Rectal smooth muscle tissue (tissue), 1 donor: Measurements from ENCODE around the gene RPS21.
"Not testable (repeated sequence)": the region's sequence is repeated elsewhere in the genome, so short reads cannot be mapped to it uniquely, and the experiment has no call there.

Source experiments
- H3K27ac ChIP-seq: one replicate; pipeline ENCODE4 v1.7.0; 2013; ENCODE audit warnings: low read depth, low read length, inconsistent platforms
- H3K27me3 ChIP-seq: one replicate; pipeline ENCODE4 v1.7.0; 2013; ENCODE audit warnings: low read length; ENCODE audit not compliant: control insufficient read depth, insufficient read depth
- H3K36me3 ChIP-seq: one replicate; pipeline ENCODE4 v1.7.0; 2013; ENCODE audit warnings: low read length; ENCODE audit not compliant: control insufficient read depth, insufficient read depth
- H3K4me1 ChIP-seq: one replicate; pipeline ENCODE4 v1.7.0; 2013; ENCODE audit warnings: low read length; ENCODE audit not compliant: control insufficient read depth, insufficient read depth
- H3K4me3 ChIP-seq: one replicate; pipeline ENCODE4 v1.7.0; 2013; ENCODE audit warnings: low read length
- H3K9ac ChIP-seq: one replicate; pipeline ENCODE4 v1.7.0; 2013; ENCODE audit warnings: low read length

RPS21 gene

GRCh38 chr20:62420846-62421715 lies 34.2 kb downstream of the RPS21 start:
- Histone ChIP-seq H3K27ac (no peak overlapping the region), H3K4me1 (no peaks in the 10 kb centered on the region), H3K36me3 (no peaks in the 10 kb centered on the region), H3K9ac (no peak overlapping the region), H3K4me3 (no peak overlapping the region), H3K27me3 (no peaks in the 10 kb centered on the region)

DNA sequence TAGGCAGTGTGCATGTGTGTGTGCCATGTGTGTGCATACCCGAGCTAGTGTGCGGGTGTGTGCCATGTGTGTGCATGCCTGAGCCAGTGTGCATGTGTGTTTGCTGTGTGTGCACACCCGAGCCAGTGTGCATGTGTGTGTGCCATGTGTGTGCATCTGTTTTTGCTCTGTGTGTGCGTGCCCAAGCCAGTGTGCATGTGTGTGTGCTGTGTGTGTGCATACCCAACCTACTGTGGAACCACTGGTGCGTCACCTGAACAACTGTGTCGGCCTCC lies 34.8 kb downstream of the RPS21 start:
- Histone ChIP-seq H3K27ac (no peak overlapping the region), H3K4me1 (no peaks in the 10 kb centered on the region), H3K4me3 (no peak overlapping the region), H3K27me3 (no peaks in the 10 kb centered on the region), H3K36me3 (no peaks in the 10 kb centered on the region), H3K9ac (no peak overlapping the region)

- Histone ChIP-seq H3K9ac (no peak overlapping the region), H3K27ac (no peak overlapping the region), H3K27me3 (no peaks in the 10 kb centered on the region), H3K4me1 (no peaks in the 10 kb centered on the region), H3K36me3 (no peaks in the 10 kb centered on the region), H3K4me3 (no peak overlapping the region)
Observed at GRCh38 chr20:62422636-62423325, 35.9 kb downstream of the RPS21 start.

DNA sequence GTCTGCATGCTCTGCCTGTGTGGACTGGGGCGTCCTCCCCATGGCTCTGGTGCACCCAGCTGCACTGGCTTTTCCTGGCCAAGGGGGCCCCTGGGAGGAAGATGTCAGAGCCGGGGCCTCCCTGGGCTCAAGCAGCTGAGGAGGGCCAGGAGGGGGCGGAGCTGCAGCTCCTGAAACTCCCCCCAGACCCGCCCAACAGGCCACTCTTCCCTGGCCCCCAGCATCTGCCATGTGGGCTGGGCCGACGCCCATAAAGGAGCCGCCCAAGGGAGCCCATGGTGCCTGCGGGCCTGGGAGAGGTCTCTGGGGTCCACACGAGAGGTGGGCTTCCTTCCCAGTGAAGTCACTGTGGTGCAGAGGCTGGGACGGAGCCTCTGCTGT lies 36.4 kb downstream of the RPS21 start:
- Histone ChIP-seq H3K9ac (no peak overlapping the region), H3K4me1 (no peaks in the 10 kb centered on the region), H3K27me3 (no peaks in the 10 kb centered on the region), H3K4me3 (no peak overlapping the region), H3K36me3 (no peaks in the 10 kb centered on the region), H3K27ac (no peak overlapping the region)

- Histone ChIP-seq H3K4me3 (no peak overlapping the region), H3K4me1 (no peaks in the 10 kb centered on the region), H3K36me3 (no peaks in the 10 kb centered on the region), H3K27me3 (no peaks in the 10 kb centered on the region), H3K27ac (no peak overlapping the region), H3K9ac (no peak overlapping the region)
Observed at GRCh38 chr20:62424249-62425107, 37.6 kb downstream of the RPS21 start.

GRCh38 chr20:62425281-62426058 lies 38.6 kb downstream of the RPS21 start:
- no peak overlapping the region for H3K27ac ChIP-seq
- H3K36me3 ChIP-seq = no peaks in the 10 kb centered on the region
- H3K27me3 ChIP-seq = no peaks in the 10 kb centered on the region
- H3K4me3 ChIP-seq = no peak overlapping the region
- no peak overlapping the region for H3K9ac ChIP-seq
- no peaks in the 10 kb centered on the region for H3K4me1 ChIP-seq

GRCh38 chr20:62426059-62426348 lies 39.1 kb downstream of the RPS21 start:
- not testable (repeated sequence) for H3K9ac ChIP-seq, H3K4me1 ChIP-seq

DNA sequence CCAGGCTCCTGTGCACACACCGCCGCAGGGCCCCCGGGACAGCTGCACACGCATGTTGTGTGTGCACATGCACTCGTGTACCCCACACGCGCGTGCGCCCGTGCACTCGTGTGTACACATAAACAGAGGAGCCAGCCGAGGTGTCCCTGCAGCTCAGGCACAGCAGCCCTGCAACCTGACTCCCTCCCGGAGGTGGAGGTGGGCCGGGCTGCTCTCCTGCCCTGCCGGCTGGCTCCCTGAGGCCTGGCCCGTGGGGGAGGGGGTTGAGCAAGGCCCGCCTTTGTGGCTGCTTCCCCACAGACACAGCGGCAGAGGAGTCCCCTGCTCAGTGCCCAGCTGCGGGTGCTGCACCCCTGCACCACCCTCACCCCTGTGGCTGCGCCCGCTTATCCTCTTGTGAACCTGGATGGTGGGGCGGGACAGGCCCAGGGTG lies 39.8 kb downstream of the RPS21 start:
- Histone ChIP-seq H3K36me3 (no peaks in the 10 kb centered on the region), H3K4me1 (no peaks in the 10 kb centered on the region), H3K9ac (no peak overlapping the region), H3K27me3 (no peaks in the 10 kb centered on the region), H3K4me3 (no peak overlapping the region), H3K27ac (no peak overlapping the region)

More at GRCh38 chr20:62426059-62426348, 39.1 kb downstream of the RPS21 start:
- H3K36me3 ChIP-seq, H3K27me3 ChIP-seq, H3K27ac ChIP-seq, H3K4me3 ChIP-seq: not testable (repeated sequence)

DNA sequence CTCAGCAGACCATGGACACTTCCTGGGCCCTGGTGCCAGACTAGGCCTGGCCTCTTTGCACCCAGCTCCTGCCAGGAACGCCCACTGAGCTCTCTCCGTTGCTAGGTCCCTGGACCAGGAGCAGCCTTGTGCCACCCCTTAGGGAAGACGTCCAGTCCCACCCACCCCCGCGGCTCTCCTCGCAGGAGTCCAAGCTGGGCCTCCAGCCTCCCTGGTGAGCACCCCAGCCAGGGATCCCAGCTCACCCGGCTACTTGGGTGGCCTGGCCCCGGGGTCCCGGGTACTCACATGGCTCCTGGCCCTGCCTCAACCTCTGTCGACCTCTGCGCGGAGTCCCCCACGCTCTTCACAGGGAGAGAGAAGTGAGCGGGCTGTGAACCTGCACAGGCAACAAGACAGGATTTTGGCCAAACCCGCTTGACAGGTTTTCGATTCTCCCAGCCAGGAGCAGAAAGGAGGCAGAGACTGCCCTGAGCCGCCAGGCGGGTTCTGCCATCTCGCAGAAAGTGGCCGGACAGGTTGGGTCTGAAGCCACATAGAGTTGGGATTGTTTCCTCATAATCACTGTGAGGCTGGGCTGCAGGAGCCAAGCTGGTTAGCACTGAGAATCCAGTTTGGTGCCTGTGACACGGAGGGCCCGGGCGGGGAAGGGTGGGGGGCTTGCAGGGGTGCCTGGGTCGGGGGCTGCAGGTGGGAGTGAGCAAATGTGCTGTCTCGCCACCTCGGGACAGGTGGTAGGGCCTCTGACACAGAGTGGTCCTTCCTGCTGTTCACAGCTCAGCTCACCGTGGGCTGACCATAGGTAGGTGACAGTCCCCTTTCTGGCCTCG lies 40.5 kb downstream of the RPS21 start, which contains the start of gene RBBP8NL:
Gene RBBP8NL, minus strand, starts transcription at position 368 of the 830 bp plus-strand sequence. CDS start 7,892 bp downstream, outside the sequence.
- Histone ChIP-seq H3K4me3 (no peak within 1 kb of the TSS), H3K27me3 (no peaks in the 10 kb centered on the region), H3K27ac (no peak within 1 kb of the TSS), H3K9ac (no peak within 1 kb of the TSS), H3K36me3 (no peaks in the 10 kb centered on the region), H3K4me1 (no peaks in the 10 kb centered on the region)

DNA sequence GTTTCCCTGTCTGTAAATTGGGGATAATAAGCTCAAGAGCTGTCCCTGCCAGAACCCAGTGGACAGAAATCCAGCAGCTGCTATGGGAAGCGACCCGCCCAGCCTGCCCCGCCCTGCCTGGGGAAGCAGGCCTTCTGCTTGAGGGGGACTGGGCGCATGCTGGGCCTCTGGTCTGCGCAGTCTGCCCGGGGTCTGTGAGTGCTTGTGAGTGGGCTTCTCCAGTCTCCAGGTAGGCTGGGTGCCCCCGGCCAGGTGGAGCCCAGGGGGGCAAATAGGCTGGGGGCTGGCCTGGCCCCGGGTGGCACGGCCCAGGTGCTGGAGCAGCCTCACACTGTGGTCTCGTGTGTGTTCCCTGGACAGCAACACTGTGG lies 41.1 kb downstream of the RPS21 start:
- no peaks in the 10 kb centered on the region for H3K4me1 ChIP-seq
- no peak overlapping the region for H3K27ac ChIP-seq
- H3K4me3 ChIP-seq = no peak overlapping the region
- H3K36me3 ChIP-seq = no peaks in the 10 kb centered on the region
- H3K9ac ChIP-seq = no peak overlapping the region
- H3K27me3 ChIP-seq = no peaks in the 10 kb centered on the region

- Histone ChIP-seq H3K27me3 (no peaks in the 10 kb centered on the region), H3K36me3 (no peaks in the 10 kb centered on the region), H3K4me1 (no peaks in the 10 kb centered on the region), H3K9ac (no peak overlapping the region), H3K4me3 (no peak overlapping the region), H3K27ac (no peak overlapping the region)
Observed at GRCh38 chr20:62428396-62429295, 41.7 kb downstream of the RPS21 start.
